NCI-H2107 treated with DMSO at 0.1 percent for 48 hours (cell line): Measurements from ENCODE around the gene PMEL.
"Not testable (repeated sequence)": the region's sequence is repeated elsewhere in the genome, so short reads cannot be mapped to it uniquely, and the experiment has no call there.

Experiments used
- DNase-seq: peaks from one replicate; lab custom pipeline; 2025; ENCODE audit not compliant: unreplicated experiment; lab: John Stamatoyannopoulos, UW

Gene PMEL

GRCh38 chr12:55925870-55926737 lies 39.7 kb downstream of the PMEL start:
- DNase-seq, result no peak

- no peak for DNase-seq
These were observed 40.5 kb downstream of the PMEL start for GRCh38 chr12:55925371-55925770.

- not testable (repeated sequence) for DNase-seq
These were observed 42.2 kb downstream of the PMEL start for GRCh38 chr12:55923648-55924047.

- DNase-seq, result no peak
These were observed 43.7 kb downstream of the PMEL start for GRCh38 chr12:55922126-55922525.

GRCh38 chr12:55919032-55919431 lies 46.8 kb downstream of the PMEL start:
- not testable (repeated sequence) for DNase-seq

- DNase-seq, result no peak
These were observed 50.4 kb downstream of the PMEL start for GRCh38 chr12:55915482-55915859.

- DNase-seq, result no peak
These were observed 52.9 kb downstream of the PMEL start for GRCh38 chr12:55912908-55913307.

- DNase-seq, result no peak
These were observed 56.3 kb downstream of the PMEL start for GRCh38 chr12:55909513-55909884.

- DNase-seq, result no peak
These were observed 56.9 kb downstream of the PMEL start for GRCh38 chr12:55908726-55909512.

GRCh38 chr12:55906056-55906455 lies 59.8 kb downstream of the PMEL start:
- no peak for DNase-seq
